Gastroesophageal sphincter (tissue), 4 donors: ENCODE data around the gene DIAPH3. TPM values are rescaled to one million over a fixed set of nuclear protein-coding genes. Genes with fewer than 3 reads are reported as not detected.
"Not testable (repeated sequence)": the region's sequence is repeated elsewhere in the genome, so short reads cannot be mapped to it uniquely, and the experiment has no call there.

ENCODE experiments used
- ATAC-seq: fragments of 150-250 bp; one replicate; pipeline ENCODE4 v1.9.1; 2016; ENCODE audit warnings: mild to moderate bottlenecking, moderate library complexity
- H3K27ac ChIP-seq, 4 donors: fragments of 200-600 bp; sonication (generic) in 3 of 4; 1 replicate in 3 of 4; 2 replicates in 1 of 4; pipeline ENCODE4 v1.5.1; 2016 to 2019
- H3K27me3 ChIP-seq: fragments of 200-600 bp; sonication (generic); one replicate; pipeline ENCODE4 v1.5.1; 2019
- H3K36me3 ChIP-seq, 2 donors: fragments of 200-600 bp; sonication (generic); one replicate each; pipeline ENCODE4 v1.5.1; 2019; ENCODE audit warnings: control low read depth in 1 of 2
- H3K4me1 ChIP-seq, 3 donors: fragments of 200-600 bp; sonication (generic); 1 replicate in 2 of 3; 2 replicates in 1 of 3; pipeline ENCODE4 v1.5.1; 2016 to 2019; ENCODE audit warnings: control low read depth in 2 of 3
- H3K4me3 ChIP-seq, 2 donors: fragments of 200-600 bp; sonication (generic); one replicate each; pipeline ENCODE4 v1.5.1; 2019; ENCODE audit warnings: mild to moderate bottlenecking in 1 of 2, moderate library complexity in 1 of 2
- H3K9me3 ChIP-seq, 3 donors: fragments of 200-600 bp; sonication (generic); one replicate each; pipeline ENCODE4 v1.5.1; 2017 to 2019; ENCODE audit warnings: control low read depth in 2 of 3
- CTCF ChIP-seq, 4 experiments: fragments of 200-600 bp in 2 of 4; fragments of 450-650 bp in 2 of 4; sonication (generic) in 1 of 4; IDR thresholded peaks; one replicate each; pipeline ENCODE4 v1.5.1; 2017 to 2019; ENCODE audit warnings: antibody characterized with exemption in 4 of 4, mild to moderate bottlenecking in 2 of 4, moderate library complexity in 2 of 4
- EP300 ChIP-seq: sonication (generic); formaldehyde crosslinking; IDR thresholded peaks from one replicate; pipeline ENCODE4 v1.6.1; 2017; ENCODE audit warnings: antibody characterized with exemption, mild to moderate bottlenecking
- POLR2A ChIP-seq, 2 donors: fragments of 450-650 bp; IDR thresholded peaks; one replicate each; pipeline ENCODE4 v1.6.1; 2017; ENCODE audit warnings: antibody characterized with exemption in 2 of 2, mild to moderate bottlenecking in 2 of 2, moderate library complexity in 1 of 2
- POLR2AphosphoS5 ChIP-seq: sonication (generic); formaldehyde crosslinking; IDR thresholded peaks from one replicate; pipeline ENCODE4 v1.6.1; 2017; ENCODE audit warnings: antibody characterized with exemption
- WGBS, 2 donors: methylation state at CpG; one replicate each; pipeline ENCODE4 v1.1.5; 2018; ENCODE audit warnings: low coverage in 1 of 2; 5-methylcytosine and 5-hydroxymethylcytosine counted together
- total RNA-seq, 4 donors: library from RNA; depleted of rRNA; stranded (reverse); fragments of >200 nt; gene quantifications; one replicate each; pipeline ENCODE4 v1.1.0, GENCODE V29; 2016

The DIAPH3 gene
- total RNA-seq, 4 donors from 2014 or later = 0.13 to 1.7 (median 0.49) TPM; not detected in 1

GRCh38 chr13:60099631-60100420 is 63.9 kb downstream of the DIAPH3 start:
- ATAC-seq = no peak
- Histone ChIP-seq H3K27me3 (no peaks in the 10 kb centered on the region), H3K9me3 (no peaks in the 10 kb centered on the region), H3K36me3 (no peaks in the 10 kb centered on the region), H3K4me3 (no peak overlapping the region), H3K27ac (no peak overlapping the region), H3K4me1 (no peaks in the 10 kb centered on the region)
- no peak for TF ChIP-seq EP300
- no peak for TF ChIP-seq POLR2AphosphoS5
- WGBS, 2 donors = 81 to 86% methylated on average over 3 to 4 of the region's 4 CpGs

GRCh38 chr13:60095300-60095699 is 68.4 kb downstream of the DIAPH3 start:
- Histone ChIP-seq H3K4me1 (no peaks in the 10 kb centered on the region), H3K9me3 (no peaks in the 10 kb centered on the region), H3K27ac (no peak overlapping the region), H3K36me3 (no peaks in the 10 kb centered on the region), H3K4me3 (no peak overlapping the region), H3K27me3 (no peaks in the 10 kb centered on the region)
- 94 to 100% methylated on average over 2 of the region's 2 CpGs for WGBS, 2 donors
- no peak for TF ChIP-seq POLR2A (IDR thresholded peaks at IDR 0.05)
- TF ChIP-seq CTCF (IDR thresholded peaks at IDR 0.05) = no peak
- no peak for TF ChIP-seq POLR2AphosphoS5
- no peak for TF ChIP-seq EP300
- no peak for ATAC-seq

GRCh38 chr13:60094385-60095088 is 69.2 kb downstream of the DIAPH3 start:
- WGBS, 2 donors = 92 to 95% methylated on average over 7 to 8 of the region's 8 CpGs
- H3K4me1 ChIP-seq = no peaks in the 10 kb centered on the region
- H3K4me3 ChIP-seq = no peak overlapping the region
- no peak for TF ChIP-seq EP300
- H3K36me3 ChIP-seq = no peaks in the 10 kb centered on the region
- no peak for ATAC-seq
- no peaks in the 10 kb centered on the region for H3K9me3 ChIP-seq
- no peak overlapping the region for H3K27ac ChIP-seq
- H3K27me3 ChIP-seq = no peaks in the 10 kb centered on the region

GRCh38 chr13:60093425-60094019 is 70.2 kb downstream of the DIAPH3 start:
- Histone ChIP-seq H3K4me3 (no peak overlapping the region), H3K4me1 (no peaks in the 10 kb centered on the region), H3K27me3 (no peaks in the 10 kb centered on the region), H3K27ac (no peak overlapping the region), H3K36me3 (no peaks in the 10 kb centered on the region), H3K9me3 (no peaks in the 10 kb centered on the region)
- WGBS, 2 donors = 84 to 87% methylated on average over 3 of the region's 3 CpGs
- no peak for TF ChIP-seq EP300
- no peak for TF ChIP-seq CTCF (IDR thresholded peaks at IDR 0.05)
- TF ChIP-seq POLR2AphosphoS5 = no peak
- no peak for TF ChIP-seq POLR2A (IDR thresholded peaks at IDR 0.05)
- no peak for ATAC-seq

GRCh38 chr13:60091573-60091972 is 72.2 kb downstream of the DIAPH3 start:
- no peaks in the 10 kb centered on the region for H3K9me3 ChIP-seq
- ATAC-seq = no peak
- H3K4me3 ChIP-seq = no peak overlapping the region
- no peak overlapping the region for H3K27ac ChIP-seq
- 95 to 100% methylated on average over 2 of the region's 2 CpGs for WGBS, 2 donors
- TF ChIP-seq EP300 (no peak), POLR2AphosphoS5 (no peak), POLR2A (IDR thresholded peaks at IDR 0.05) (no peak)
- no peaks in the 10 kb centered on the region for H3K4me1 ChIP-seq
- H3K27me3 ChIP-seq = no peaks in the 10 kb centered on the region
- no peaks in the 10 kb centered on the region for H3K36me3 ChIP-seq

- H3K4me3 ChIP-seq = no peak overlapping the region
- no peaks in the 10 kb centered on the region for H3K36me3 ChIP-seq
- TF ChIP-seq EP300 = no peak
- TF ChIP-seq CTCF (IDR thresholded peaks at IDR 0.05) = no peak
- no peak for TF ChIP-seq POLR2A (IDR thresholded peaks at IDR 0.05)
- TF ChIP-seq POLR2AphosphoS5 = no peak
- H3K27me3 ChIP-seq = no peaks in the 10 kb centered on the region
- ATAC-seq = no peak
- no peaks in the 10 kb centered on the region for H3K9me3 ChIP-seq
- no peaks in the 10 kb centered on the region for H3K4me1 ChIP-seq
- no peak overlapping the region for H3K27ac ChIP-seq
These were observed 73.2 kb downstream of the DIAPH3 start for GRCh38 chr13:60090574-60090973.

GRCh38 chr13:60083780-60084179 is 79.9 kb downstream of the DIAPH3 start:
- WGBS, 2 donors = 86 to 100% methylated on average over 1 to 2 of the region's 2 CpGs
- H3K9me3 ChIP-seq, H3K27me3 ChIP-seq, H3K4me3 ChIP-seq, H3K4me1 ChIP-seq, H3K27ac ChIP-seq, ATAC-seq, H3K36me3 ChIP-seq: not testable (repeated sequence)
